ENCODE data around the gene C1orf167. TPM values are rescaled to one million over a fixed set of nuclear protein-coding genes. Genes with fewer than 3 reads are reported as not detected.

C1orf167 gene
- total and polyA plus RNA-seq, 10 of the 15 experiments (the other 5 are each of a cell fraction or from before 2014, with no cell fraction given), result 0.17 to 0.31 TPM; not detected in 8

GRCh38 chr1:11738096-11738495 is 23.9 kb upstream of the C1orf167 start:
- Histone ChIP-seq H3K9me3 (replicated peaks; ENCODE audit: control insufficient read depth, insufficient read depth, low read length) (no peaks in the 10 kb centered on the region), H3K4me3 (no peak overlapping the region), H4K20me1 (ENCODE audit: control insufficient read depth, insufficient read depth) (no peaks in the 10 kb centered on the region), H3K4me1 (ENCODE audit: control insufficient read depth, insufficient read depth, low read length) (peaks cover 15% of the 10 kb centered on the region), H3K27ac (ENCODE audit: control insufficient read depth, insufficient read depth) (no peak overlapping the region), H3K36me3 (ENCODE audit: control insufficient read depth in 2 of 2, insufficient read depth in 2 of 2, low read length in 1 of 2) (no peaks in the 10 kb centered on the region), H3K4me2 (ENCODE audit: control insufficient read depth, insufficient read depth) (no peak overlapping the region), H3K27me3 (replicated peaks in 1 of 2; ENCODE audit: control insufficient read depth in 2 of 2, insufficient read depth in 2 of 2, low read length in 1 of 2) (no peaks in the 10 kb centered on the region), H3K9ac (ENCODE audit: control insufficient read depth, insufficient read depth, low read length) (no peak overlapping the region), H3K79me2 (ENCODE audit: control insufficient read depth, insufficient read depth, low read length) (no peaks in the 10 kb centered on the region), H2AFZ (ENCODE audit: control insufficient read depth, low read depth, low read length) (no peak overlapping the region)
- in situ Hi-C loops (cut with MboI), result no loop called here
- WGBS (ENCODE audit: insufficient coverage, insufficient replicate concordance, low lambda C conversion rate, missing lambda C conversion rate), result 70% methylated on average over 2 of the region's 2 CpGs
- ChIA-PET RAD21 (ENCODE audit: unreplicated experiment) (interaction anchor here (0.7 to 1.1 kb wide), 2 partner anchors 13 to 65 kb away, joined by 3 to 4 read pairs; no protein-coding TSS in a partner anchor), POLR2A (interaction anchor here (1.1 kb wide), 1 partner anchor 281 kb away, joined by 3 read pairs; the partner anchor contains the start of gene MIIP), SMC1A (ENCODE audit: uncharacterized antibody, unreplicated experiment) (interaction anchor here (1.0 to 1.4 kb wide), 2 partner anchors 16 to 60 kb away, joined by 3 to 8 read pairs; no protein-coding TSS in a partner anchor), CTCF (interaction anchor here (1.5 to 1.7 kb wide), 3 partner anchors 11 to 100 kb away, joined by 4 to 6 read pairs (median 5); no protein-coding TSS in a partner anchor)
- intact Hi-C loops (cut with micrococcal nuclease; ENCODE audit: unreplicated experiment), result no loop called here
- no TSS peak for BruUV-seq (replicated peaks)
- FAIRE-seq (no peak), ATAC-seq (no peak), DNase-seq (ENCODE audit: low read depth, low spot score) (no peak)
- TF ChIP-seq SIX5 (IDR thresholded peaks at IDR 0.05; ENCODE audit: low read depth, low read length, severe bottlenecking), result no peak
- no peak for TF ChIP-seq JUNB (IDR thresholded peaks at IDR 0.05)
- TF ChIP-seq BCL11A (IDR thresholded peaks at IDR 0.05; ENCODE audit: low read depth, low read length), result no peak

GRCh38 chr1:11738783-11739182 is 23.2 kb upstream of the C1orf167 start:
- Histone ChIP-seq H2AFZ (ENCODE audit: control insufficient read depth, low read depth, low read length) (no peak overlapping the region), H3K9ac (ENCODE audit: control insufficient read depth, insufficient read depth, low read length) (no peak overlapping the region), H3K4me3 (no peak overlapping the region), H3K4me1 (ENCODE audit: control insufficient read depth, insufficient read depth, low read length) (peaks cover 15% of the 10 kb centered on the region), H3K9me3 (replicated peaks; ENCODE audit: control insufficient read depth, insufficient read depth, low read length) (no peaks in the 10 kb centered on the region), H3K79me2 (ENCODE audit: control insufficient read depth, insufficient read depth, low read length) (no peaks in the 10 kb centered on the region), H3K27me3 (replicated peaks in 1 of 2; ENCODE audit: control insufficient read depth in 2 of 2, insufficient read depth in 2 of 2, low read length in 1 of 2) (no peaks in the 10 kb centered on the region), H3K27ac (ENCODE audit: control insufficient read depth, insufficient read depth) (no peak overlapping the region), H3K36me3 (ENCODE audit: control insufficient read depth in 2 of 2, insufficient read depth in 2 of 2, low read length in 1 of 2) (no peaks in the 10 kb centered on the region), H4K20me1 (ENCODE audit: control insufficient read depth, insufficient read depth) (no peaks in the 10 kb centered on the region), H3K4me2 (ENCODE audit: control insufficient read depth, insufficient read depth) (no peak overlapping the region)
- WGBS (ENCODE audit: insufficient coverage, insufficient replicate concordance, low lambda C conversion rate, missing lambda C conversion rate), result 75% methylated on average over 6 of the region's 6 CpGs
- ChIA-PET CTCF (interaction anchor here (1.5 kb wide), 1 partner anchor 93 kb away, joined by 4 read pairs; no protein-coding TSS in a partner anchor), SMC1A (ENCODE audit: uncharacterized antibody, unreplicated experiment) (no interaction called here), RAD21 (ENCODE audit: unreplicated experiment) (no interaction called here), POLR2A (no interaction called here)
- no TSS peak for BruUV-seq (replicated peaks)
- intact Hi-C loops (cut with micrococcal nuclease; ENCODE audit: unreplicated experiment) (no loop called here), in situ Hi-C loops (cut with MboI) (no loop called here)
- TF ChIP-seq CBX3 (IDR thresholded peaks at IDR 0.05; ENCODE audit: borderline replicate concordance, low read depth) (no peak), NFXL1 (IDR thresholded peaks at IDR 0.05; ENCODE audit: borderline replicate concordance) (no peak), IRF4 (IDR thresholded peaks at IDR 0.05; ENCODE audit: low read depth, low read length) (no peak), SPI1 (IDR thresholded peaks at IDR 0.05; ENCODE audit: borderline replicate concordance, insufficient read depth, low read depth, low read length) (peak; percentile 40; the same call in 1 of the 2 replicates)
- TF ChIP-seq, protein P1, sequence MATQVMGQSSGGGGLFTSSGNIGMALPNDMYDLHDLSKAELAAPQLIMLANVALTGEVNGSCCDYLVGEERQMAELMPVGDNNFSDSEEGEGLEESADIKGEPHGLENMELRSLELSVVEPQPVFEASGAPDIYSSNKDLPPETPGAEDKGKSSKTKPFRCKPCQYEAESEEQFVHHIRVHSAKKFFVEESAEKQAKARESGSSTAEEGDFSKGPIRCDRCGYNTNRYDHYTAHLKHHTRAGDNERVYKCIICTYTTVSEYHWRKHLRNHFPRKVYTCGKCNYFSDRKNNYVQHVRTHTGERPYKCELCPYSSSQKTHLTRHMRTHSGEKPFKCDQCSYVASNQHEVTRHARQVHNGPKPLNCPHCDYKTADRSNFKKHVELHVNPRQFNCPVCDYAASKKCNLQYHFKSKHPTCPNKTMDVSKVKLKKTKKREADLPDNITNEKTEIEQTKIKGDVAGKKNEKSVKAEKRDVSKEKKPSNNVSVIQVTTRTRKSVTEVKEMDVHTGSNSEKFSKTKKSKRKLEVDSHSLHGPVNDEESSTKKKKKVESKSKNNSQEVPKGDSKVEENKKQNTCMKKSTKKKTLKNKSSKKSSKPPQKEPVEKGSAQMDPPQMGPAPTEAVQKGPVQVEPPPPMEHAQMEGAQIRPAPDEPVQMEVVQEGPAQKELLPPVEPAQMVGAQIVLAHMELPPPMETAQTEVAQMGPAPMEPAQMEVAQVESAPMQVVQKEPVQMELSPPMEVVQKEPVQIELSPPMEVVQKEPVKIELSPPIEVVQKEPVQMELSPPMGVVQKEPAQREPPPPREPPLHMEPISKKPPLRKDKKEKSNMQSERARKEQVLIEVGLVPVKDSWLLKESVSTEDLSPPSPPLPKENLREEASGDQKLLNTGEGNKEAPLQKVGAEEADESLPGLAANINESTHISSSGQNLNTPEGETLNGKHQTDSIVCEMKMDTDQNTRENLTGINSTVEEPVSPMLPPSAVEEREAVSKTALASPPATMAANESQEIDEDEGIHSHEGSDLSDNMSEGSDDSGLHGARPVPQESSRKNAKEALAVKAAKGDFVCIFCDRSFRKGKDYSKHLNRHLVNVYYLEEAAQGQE (IDR thresholded peaks at IDR 0.05; ENCODE audit: low read depth, low read length), result no peak
- TF ChIP-seq, protein P2, sequence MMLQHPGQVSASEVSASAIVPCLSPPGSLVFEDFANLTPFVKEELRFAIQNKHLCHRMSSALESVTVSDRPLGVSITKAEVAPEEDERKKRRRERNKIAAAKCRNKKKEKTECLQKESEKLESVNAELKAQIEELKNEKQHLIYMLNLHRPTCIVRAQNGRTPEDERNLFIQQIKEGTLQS (IDR thresholded peaks at IDR 0.05; ENCODE audit: borderline replicate concordance, extremely low read depth, low read depth, low read length), result no peak
- ATAC-seq, result no peak
- no peak for DNase-seq (ENCODE audit: low read depth, low spot score)
- no peak for FAIRE-seq
